H1 (cell line): ENCODE measurements around the gene GPR31. TPM values are rescaled to one million over a fixed set of nuclear protein-coding genes. Genes with fewer than 3 reads are reported as not detected.

Experiments used
- CTCF ChIA-PET: fragments of 300-600 bp; sonication (Branson Sonifier 250); formaldehyde crosslinking; loops from one replicate; lab custom pipeline; 2021; ENCODE audit not compliant: partially characterized antibody; lab: Charles Lee
- POLR2A ChIA-PET: fragments of 300-600 bp; sonication (Branson Sonifier 250); formaldehyde crosslinking; loops from one replicate; lab custom pipeline; 2021; ENCODE audit warnings: inconsistent platforms; ENCODE audit not compliant: partially characterized antibody; lab: Charles Lee
- DNase-seq, 2 experiments: peaks; one replicate each; pipeline versions ENCODE4 v3.0.0 to v3.0.0-alpha.2; 2010 to 2022; ENCODE audit warnings: low spot score in 2 of 2, low read depth in 1 of 2, mixed read lengths in 1 of 2
- FAIRE-seq: peaks from 2 replicates; lab custom pipeline; 2011; peaks lifted over from hg19 to GRCh38; lab: Jason Lieb, UNC
- H2AFZ ChIP-seq: 2 replicates; pipeline ENCODE4 v1.8.1; 2012; ENCODE audit warnings: low read length, inconsistent platforms
- H2AK5ac ChIP-seq: 2 replicates; pipeline ENCODE4 v1.6.1; 2013; ENCODE audit warnings: low read depth, low read length
- H2BK120ac ChIP-seq: replicated peaks from 2 replicates; pipeline ENCODE3; 2013; ENCODE audit warnings: low read depth, low read length, inconsistent platforms
- H2BK12ac ChIP-seq: 2 replicates; pipeline ENCODE4 v1.6.1; 2013; ENCODE audit warnings: low read depth, low read length
- H2BK15ac ChIP-seq: 2 replicates; pipeline ENCODE4 v1.6.1; 2013; ENCODE audit warnings: low read length
- H2BK20ac ChIP-seq: 2 replicates; pipeline ENCODE4 v1.6.1; 2013; ENCODE audit warnings: low read length
- H2BK5ac ChIP-seq: 2 replicates; pipeline ENCODE4 v1.6.1; 2013; ENCODE audit warnings: low read depth, low read length
- H3K14ac ChIP-seq: 2 replicates; pipeline ENCODE4 v1.6.1; 2013; ENCODE audit warnings: inconsistent platforms; ENCODE audit not compliant: insufficient read length
- H3K18ac ChIP-seq: 2 replicates; pipeline ENCODE4 v1.6.1; 2013; ENCODE audit warnings: low read length; ENCODE audit errors: extremely low read depth
- H3K23ac ChIP-seq: 2 replicates; pipeline ENCODE4 v1.6.1; 2013; ENCODE audit warnings: inconsistent platforms; ENCODE audit not compliant: insufficient read length
- H3K23me2 ChIP-seq: 2 replicates; pipeline ENCODE4 v1.6.1; 2013; ENCODE audit warnings: low read depth, low read length
- H3K27ac ChIP-seq: 2 replicates; pipeline ENCODE4 v1.6.1; 2011; ENCODE audit warnings: low read depth, low read length, inconsistent platforms
- H3K27me3 ChIP-seq, 4 experiments: replicated peaks in 1 of 4; 1 replicate in 1 of 4; 2 replicates in 3 of 4; pipeline versions ENCODE4 v1.6.1 to v1.8.1; 2011 to 2013; ENCODE audit warnings: low read length in 3 of 4, mild to moderate bottlenecking in 3 of 4, inconsistent platforms in 2 of 4, mixed read lengths in 2 of 4, moderate library complexity in 1 of 4; ENCODE audit not compliant: control insufficient read depth in 3 of 4, insufficient read depth in 3 of 4; ENCODE audit errors: extremely low read depth in 1 of 4
- H3K36me3 ChIP-seq, 4 experiments: 2 replicates each; pipeline versions ENCODE4 v1.6.1 to v1.8.1; 2011 to 2013; ENCODE audit warnings: mild to moderate bottlenecking in 4 of 4, low read length in 3 of 4, moderate library complexity in 2 of 4, control low read depth in 1 of 4, inconsistent platforms in 1 of 4; ENCODE audit not compliant: insufficient read depth in 4 of 4, control insufficient read depth in 2 of 4
- H3K4ac ChIP-seq: replicated peaks from 2 replicates; pipeline ENCODE3; 2013; ENCODE audit warnings: low read length, low read depth, mixed read lengths, inconsistent platforms; ENCODE audit not compliant: insufficient read length
- H3K4me1 ChIP-seq, 4 experiments: replicated peaks in 1 of 4; 1 replicate in 1 of 4; 2 replicates in 3 of 4; pipeline versions ENCODE4 v1.6.1 to v1.8.1; 2011 to 2013; ENCODE audit warnings: low read length in 3 of 4, inconsistent platforms in 2 of 4, mixed read lengths in 1 of 4; ENCODE audit not compliant: insufficient read depth in 4 of 4, control insufficient read depth in 3 of 4
- H3K4me2 ChIP-seq, 2 experiments: 2 replicates each; pipeline versions ENCODE4 v1.6.1 to v1.8.1; 2011 to 2013; ENCODE audit warnings: low read depth in 2 of 2, low read length in 2 of 2, control low read depth in 1 of 2, inconsistent platforms in 1 of 2, mild to moderate bottlenecking in 1 of 2; ENCODE audit not compliant: insufficient read depth in 1 of 2
- H3K4me3 ChIP-seq, 4 experiments: fragments of 200-600, 300-600 bp in 1 of 4; sonication (generic), shearing (Covaris generic), sonication (Bioruptor Twin) in 1 of 4; 2 replicates each; pipeline versions ENCODE4 v1.5.1 to v1.8.1; 2011 to 2016; ENCODE audit warnings: low read length in 4 of 4, low read depth in 3 of 4, control low read depth in 2 of 4, inconsistent platforms in 2 of 4, mild to moderate bottlenecking in 2 of 4, mixed read lengths in 1 of 4, moderate library complexity in 1 of 4; ENCODE audit not compliant: insufficient read depth in 2 of 4; ENCODE audit errors: extremely low read depth in 1 of 4
- H3K56ac ChIP-seq: replicated peaks from 2 replicates; pipeline ENCODE3; 2013; ENCODE audit warnings: low read depth, mild to moderate bottlenecking, mixed read lengths, low read length, inconsistent platforms; ENCODE audit not compliant: insufficient read length
- H3K79me1 ChIP-seq: 2 replicates; pipeline ENCODE4 v1.6.1; 2013; ENCODE audit warnings: low read depth, low read length, control low read depth
- H3K79me2 ChIP-seq, 2 experiments: 2 replicates each; pipeline versions ENCODE4 v1.6.1 to v1.8.1; 2012 to 2013; ENCODE audit warnings: low read length in 2 of 2, mild to moderate bottlenecking in 2 of 2, inconsistent platforms in 1 of 2; ENCODE audit not compliant: insufficient read depth in 2 of 2, control insufficient read depth in 1 of 2
- H3K9ac ChIP-seq, 4 experiments: replicated peaks in 1 of 4; 1 replicate in 1 of 4; 2 replicates in 3 of 4; pipeline versions ENCODE4 v1.6.1 to v1.8.1; 2011 to 2013; ENCODE audit warnings: low read depth in 3 of 4, low read length in 3 of 4, control low read depth in 2 of 4, mild to moderate bottlenecking in 2 of 4, moderate library complexity in 2 of 4, inconsistent platforms in 1 of 4; ENCODE audit errors: extremely low read depth in 1 of 4
- H3K9me3 ChIP-seq, 2 experiments: 2 replicates each; pipeline versions ENCODE4 v1.6.1 to v1.8.1; 2012 to 2013; ENCODE audit warnings: mild to moderate bottlenecking in 2 of 2, moderate library complexity in 2 of 2, control low read depth in 1 of 2, inconsistent platforms in 1 of 2, low read depth in 1 of 2, low read length in 1 of 2, mixed read lengths in 1 of 2; ENCODE audit not compliant: insufficient read depth in 2 of 2
- H4K20me1 ChIP-seq, 2 experiments: replicated peaks in 1 of 2; 2 replicates each; pipeline versions ENCODE3 to v1.8.1; 2011 to 2013; ENCODE audit warnings: inconsistent platforms in 2 of 2, low read length in 2 of 2, mild to moderate bottlenecking in 1 of 2; ENCODE audit not compliant: insufficient read depth in 2 of 2, control insufficient read depth in 1 of 2
- H4K5ac ChIP-seq: 2 replicates; pipeline ENCODE4 v1.6.1; 2013; ENCODE audit warnings: low read length, low read depth, mixed read lengths, inconsistent platforms; ENCODE audit not compliant: insufficient read length
- H4K8ac ChIP-seq: 2 replicates; pipeline ENCODE4 v1.8.0; 2013; ENCODE audit warnings: mild to moderate bottlenecking, moderate library complexity, low read length, inconsistent platforms; ENCODE audit not compliant: insufficient read depth; ENCODE audit errors: extremely low read depth
- H4K91ac ChIP-seq: replicated peaks from 2 replicates; pipeline ENCODE3; 2013; ENCODE audit warnings: low read length, mixed read lengths, inconsistent platforms; ENCODE audit not compliant: insufficient read length
- BACH1 ChIP-seq: IDR thresholded peaks from 2 replicates; pipeline ENCODE4 v1.6.1; 2012; ENCODE audit warnings: low read length, improper control_type of control experiment
- BRCA1 ChIP-seq: IDR thresholded peaks from 2 replicates; pipeline ENCODE4 v1.6.1; 2012; ENCODE audit warnings: low read depth, low read length, improper control_type of control experiment
- CEBPB ChIP-seq: IDR thresholded peaks from 2 replicates; pipeline ENCODE4 v1.6.1; 2012; ENCODE audit warnings: low read depth, low read length
- CHD2 ChIP-seq: IDR thresholded peaks from 2 replicates; pipeline ENCODE4 v1.6.1; 2012; ENCODE audit warnings: low read length, improper control_type of control experiment
- CREB1 ChIP-seq: IDR thresholded peaks from 2 replicates; pipeline ENCODE4 v1.6.1; 2012; ENCODE audit warnings: inconsistent platforms
- EGR1 ChIP-seq: IDR thresholded peaks from 2 replicates; pipeline ENCODE4 v1.6.1; 2011; ENCODE audit warnings: low read depth, low read length, borderline replicate concordance
- EP300 ChIP-seq, 2 experiments: IDR thresholded peaks; 1 replicate in 1 of 2; 2 replicates in 1 of 2; pipeline ENCODE4 v1.6.1; 2011 to 2012; ENCODE audit warnings: low read depth in 2 of 2, low read length in 2 of 2, mild to moderate bottlenecking in 2 of 2, borderline replicate concordance in 1 of 2, inconsistent platforms in 1 of 2, moderate library complexity in 1 of 2
- EZH2 ChIP-seq: fragments of 200-600 bp; sonication (generic); IDR thresholded peaks from 2 replicates; pipeline ENCODE4 v1.7.1; 2012; ENCODE audit warnings: low read depth, mild to moderate bottlenecking, moderate library complexity, low read length, inconsistent platforms; ENCODE audit not compliant: severe bottlenecking
- HDAC2 ChIP-seq, 2 experiments: fragments of 300-600 bp in 1 of 2; sonication (generic) in 1 of 2; IDR thresholded peaks; 2 replicates each; pipeline ENCODE4 v1.6.1; 2011 to 2012; ENCODE audit warnings: low read depth in 2 of 2, low read length in 2 of 2, mild to moderate bottlenecking in 2 of 2, moderate library complexity in 2 of 2, borderline replicate concordance in 1 of 2, inconsistent platforms in 1 of 2
- POU5F1 ChIP-seq: IDR thresholded peaks from 2 replicates; pipeline ENCODE4 v1.6.1; 2011; ENCODE audit warnings: low read depth, mild to moderate bottlenecking, low read length, moderate library complexity
- RFX5 ChIP-seq: IDR thresholded peaks from 2 replicates; pipeline ENCODE4 v1.6.1; 2011; ENCODE audit warnings: low read depth, low read length, improper control_type of control experiment, borderline replicate concordance
- SIRT6 ChIP-seq: IDR thresholded peaks from one replicate; pipeline ENCODE4 v1.7.1; 2012; ENCODE audit warnings: low read length, inconsistent platforms
- SP2 ChIP-seq: IDR thresholded peaks from 2 replicates; pipeline ENCODE4 v1.6.1; 2012; ENCODE audit warnings: mild to moderate bottlenecking, low read length, inconsistent platforms
- YY1 ChIP-seq: IDR thresholded peaks from 2 replicates; pipeline ENCODE4 v1.6.1; 2011; ENCODE audit warnings: low read depth, mild to moderate bottlenecking, low read length
- WGBS, 2 experiments: shearing (Covaris generic) in 1 of 2; methylation state at CpG; one replicate each; pipeline versions ENCODE4 v1.1.6 to v1.1.7; 2013 to 2015; ENCODE audit warnings: low lambda C conversion rate in 2 of 2, mixed read lengths in 2 of 2, inconsistent platforms in 1 of 2, low coverage in 1 of 2, missing lambda C conversion rate in 1 of 2; ENCODE audit not compliant: insufficient replicate concordance in 2 of 2, insufficient coverage in 1 of 2, insufficient read length in 1 of 2; ENCODE audit errors: extremely low coverage in 1 of 2, missing lambda C conversion rate in 1 of 2; 5-methylcytosine and 5-hydroxymethylcytosine counted together
- polyA plus RNA-seq, 7 experiments: library from polyadenylated mRNA; depleted of rRNA in 3 of 7; stranded (reverse) in 5 of 7; unstranded in 2 of 7; fragments of >200 nt in 5 of 7; fragments of 200-250 nt in 2 of 7; gene quantifications; 1 replicate in 5 of 7; 2 replicates in 1 of 7; 4 replicates in 1 of 7; pipeline versions ENCODE4 v1.2.1 to v1.2.3, GENCODE V29; 2011 to 2013; ENCODE audit warnings: missing spikeins in 2 of 7, mixed read lengths in 2 of 7
- total RNA-seq: library from RNA; stranded (reverse); fragmentation: NEBNext Ultra II Directional; extraction: Animal tissue kit (Norgen Biotek cat#: 25700); gene quantifications from 2 replicates; pipeline ENCODE4 v1.2.1, GENCODE V29; 2021
- TF ChIP-seq, protein P1 (sequence below): IDR thresholded peaks from 2 replicates; pipeline ENCODE4 v1.6.1; 2011; ENCODE audit warnings: low read length, improper control_type of control experiment

GPR31 gene
- total and polyA plus RNA-seq, 2 of the 8 experiments (the other 6 are each of a cell fraction or from before 2014, with no cell fraction given), result not detected

DNA sequence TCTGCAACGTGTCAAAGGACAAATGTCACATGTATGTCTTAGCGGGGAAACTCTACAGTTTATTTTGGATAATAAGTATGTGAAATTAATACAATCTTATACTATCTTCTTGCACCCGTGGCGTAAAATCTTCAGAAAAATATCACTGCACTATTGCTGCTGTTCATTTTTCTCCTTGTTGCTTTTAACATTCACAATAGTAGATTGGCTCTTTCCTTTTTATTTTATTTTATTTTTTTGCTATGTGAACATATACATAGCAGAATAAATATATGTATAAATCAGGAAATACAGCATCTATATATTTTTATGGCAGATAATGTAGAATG is 15.4 kb downstream of the GPR31 start:
- Histone ChIP-seq H3K14ac (no peak overlapping the region), H3K18ac (no peak overlapping the region), H3K4me2 (no peak overlapping the region), H4K20me1 (no peaks in the 10 kb centered on the region), H3K56ac (no peak overlapping the region), H3K9ac (no peak overlapping the region), H2BK5ac (no peak overlapping the region), H3K23me2 (peaks cover 4% of the 10 kb centered on the region; the same call in 1 of the 2 replicates), H2BK12ac (no peak overlapping the region), H3K27me3 (no peaks in the 10 kb centered on the region; a peak in 2 of 7 replicates), H3K79me1 (no peaks in the 10 kb centered on the region), H3K9me3 (peaks cover 6 to 8% of the 10 kb centered on the region in 2 experiments; a peak in 3 of 4 replicates), H2BK120ac (no peak overlapping the region), H3K23ac (no peak overlapping the region), H3K36me3 (no peaks in the 10 kb centered on the region), H2BK20ac (no peak overlapping the region), H3K79me2 (no peaks in the 10 kb centered on the region), H2BK15ac (no peak overlapping the region), H4K8ac (no peak overlapping the region), H4K5ac (no peak overlapping the region), H3K27ac (no peak overlapping the region), H3K4me1 (peaks cover 5 to 20% (median 16%) of the 10 kb centered on the region in 4 experiments), H2AFZ (no peak overlapping the region), H3K4ac (no peak overlapping the region), H3K4me3 (no peak overlapping the region), H2AK5ac (no peak overlapping the region), H4K91ac (no peak overlapping the region)
- 41% methylated on average over 4 of the region's 4 CpGs; no CpG with 5 or more reads in 1 of the 2 experiments for WGBS, 2 experiments
- CTCF ChIA-PET, result interaction anchor here (0.6 to 7.2 kb wide), 31 partner anchors 9 to 434 kb away, joined by 3 to 72 read pairs (median 4); partner anchors contain the start of genes CCR6 and RNASET2
- no peak for DNase-seq
- POLR2A ChIA-PET, result no interaction called here
- no peak for FAIRE-seq
- TF ChIP-seq CEBPB (no peak), EP300 (IDR thresholded peaks at IDR 0.05; ENCODE audit: borderline replicate concordance in 1 of 2, low read depth in 2 of 2, low read length in 2 of 2) (no peak), BACH1 (no peak), HDAC2 (IDR thresholded peaks at IDR 0.05; ENCODE audit: borderline replicate concordance in 1 of 2, low read depth in 2 of 2, low read length in 2 of 2) (no peak), CREB1 (no peak), POU5F1 (no peak), RFX5 (no peak), SP2 (no peak), BRCA1 (no peak), CHD2 (no peak), EGR1 (no peak), SIRT6 (no peak), EZH2 (no peak), YY1 (no peak)
- TF ChIP-seq, protein P1, sequence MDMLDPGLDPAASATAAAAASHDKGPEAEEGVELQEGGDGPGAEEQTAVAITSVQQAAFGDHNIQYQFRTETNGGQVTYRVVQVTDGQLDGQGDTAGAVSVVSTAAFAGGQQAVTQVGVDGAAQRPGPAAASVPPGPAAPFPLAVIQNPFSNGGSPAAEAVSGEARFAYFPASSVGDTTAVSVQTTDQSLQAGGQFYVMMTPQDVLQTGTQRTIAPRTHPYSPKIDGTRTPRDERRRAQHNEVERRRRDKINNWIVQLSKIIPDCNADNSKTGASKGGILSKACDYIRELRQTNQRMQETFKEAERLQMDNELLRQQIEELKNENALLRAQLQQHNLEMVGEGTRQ, result no peak
